Panc1 (cell line): ENCODE data around the gene MRRF.

Experiments
- CTCF ChIP-seq: fragments of 450-650 bp; IDR thresholded peaks from 2 replicates; pipeline ENCODE4 v1.5.1; 2017; ENCODE audit warnings: mild to moderate bottlenecking
- POLR2AphosphoS5 ChIP-seq: IDR thresholded peaks from 2 replicates; pipeline ENCODE4 v1.6.1; 2012; ENCODE audit warnings: mild to moderate bottlenecking, low read depth, low read length, moderate library complexity
- REST ChIP-seq, 2 experiments: IDR thresholded peaks; 2 replicates each; pipeline ENCODE4 v1.6.1; 2011 to 2012; ENCODE audit warnings: low read depth in 2 of 2, control low read depth in 1 of 2, low read length in 1 of 2, mild to moderate bottlenecking in 1 of 2, moderate library complexity in 1 of 2; ENCODE audit not compliant: insufficient read depth in 1 of 2
- SIN3A ChIP-seq: IDR thresholded peaks from 2 replicates; pipeline ENCODE4 v1.6.1; 2012; ENCODE audit warnings: low read depth, mild to moderate bottlenecking, low read length, moderate library complexity, borderline replicate concordance; ENCODE audit not compliant: insufficient read depth
- TCF7L2 ChIP-seq: IDR thresholded peaks from 2 replicates; pipeline ENCODE4 v1.6.1; 2011; ENCODE audit warnings: mild to moderate bottlenecking, low read depth, low read length, inconsistent platforms

DNA sequence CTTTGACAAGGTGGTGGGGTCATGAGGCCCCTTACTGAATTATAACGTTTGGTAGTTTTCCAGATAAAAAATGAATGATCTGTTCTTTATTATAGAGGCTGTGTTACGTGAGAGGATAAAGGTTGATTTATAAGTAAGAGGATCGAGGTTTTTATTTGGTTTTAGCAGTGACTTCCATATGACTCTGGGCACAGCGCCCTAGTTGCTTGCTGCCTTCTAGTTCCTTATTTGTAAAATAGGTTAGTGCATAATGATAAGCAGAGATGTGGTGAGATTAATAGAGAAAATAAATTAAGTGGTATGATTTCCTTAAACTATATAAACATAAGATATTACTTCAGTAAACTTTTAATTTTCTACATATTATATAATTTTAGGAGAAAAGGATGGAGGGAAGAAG, 29.8 kb downstream of the MRRF start:
- no peak for TF ChIP-seq TCF7L2
- no peak for TF ChIP-seq CTCF
- TF ChIP-seq SIN3A: no peak
- no peak for TF ChIP-seq POLR2AphosphoS5
- no peak for TF ChIP-seq REST (IDR thresholded peaks at IDR 0.05; ENCODE audit: insufficient read depth in 1 of 2, low read depth in 2 of 2, low read length in 1 of 2)
